ENCODE data around the gene COL8A1. TPM values are rescaled to one million over a fixed set of nuclear protein-coding genes. Genes with fewer than 3 reads are reported as not detected.

Gene COL8A1
- total and polyA plus RNA-seq, 11 donors = 4.9 to 39.2 (median 21.1) TPM

- H3K27ac ChIP-seq = no peak overlapping the region
- no peaks in the 10 kb centered on the region for H3K36me3 ChIP-seq
- WGBS, 4 donors = 69 to 85% (median 76%) methylated on average over 3 of the region's 3 CpGs
- intact Hi-C loops (cut with DNase I) = loop anchor here in 2 of 10 donors (10.0 kb wide), 3 partner anchors 276 to 756 kb away; no protein-coding TSS in a partner anchor
- no peaks in the 10 kb centered on the region for H3K9me3 ChIP-seq
- no peaks in the 10 kb centered on the region for H3K27me3 ChIP-seq
- ATAC-seq (no peak), DNase-seq (no peak)
- H3K4me3 ChIP-seq = no peak overlapping the region
- peaks cover 0 to 3% (median 0%) of the 10 kb centered on the region in 12 donors for H3K4me1 ChIP-seq
- TF ChIP-seq POLR2A (IDR thresholded peaks at IDR 0.05) (no peak), CTCF (IDR thresholded peaks at IDR 0.05) (no peak)
These were observed 142.4 kb downstream of the COL8A1 start for GRCh38 chr3:99780749-99781148.

- Histone ChIP-seq H3K9me3 (no peaks in the 10 kb centered on the region), H3K4me1 (no peaks in the 10 kb centered on the region), H3K4me3 (no peak overlapping the region), H3K27ac (no peak overlapping the region), H3K27me3 (no peaks in the 10 kb centered on the region), H3K36me3 (no peaks in the 10 kb centered on the region)
- 83 to 87% (median 85%) methylated on average over 3 of the region's 3 CpGs for WGBS, 4 donors
- no peak for DNase-seq
- TF ChIP-seq CTCF (IDR thresholded peaks at IDR 0.05) (no peak), POLR2A (IDR thresholded peaks at IDR 0.05) (no peak)
- ATAC-seq = no peak
- intact Hi-C loops (cut with DNase I) = loop anchor here in 2 of 10 donors (10.0 kb wide), 3 partner anchors 277 to 757 kb away; no protein-coding TSS in a partner anchor
These were observed 143.4 kb downstream of the COL8A1 start for GRCh38 chr3:99781761-99782160.

GRCh38 chr3:99783011-99783573, 144.7 kb downstream of the COL8A1 start:
- H3K27ac ChIP-seq = no peak overlapping the region
- no peaks in the 10 kb centered on the region for H3K9me3 ChIP-seq
- H3K27me3 ChIP-seq = no peaks in the 10 kb centered on the region
- no peaks in the 10 kb centered on the region for H3K36me3 ChIP-seq
- 55 to 60% (median 57%) methylated on average over 5 of the region's 5 CpGs for WGBS, 4 donors
- intact Hi-C loops (cut with DNase I) = loop anchor here in 2 of 10 donors (10.0 kb wide), 3 partner anchors 278 to 758 kb away; no protein-coding TSS in a partner anchor
- H3K4me1 ChIP-seq = no peaks in the 10 kb centered on the region
- DNase-seq = no peak
- no peak for TF ChIP-seq CTCF (IDR thresholded peaks at IDR 0.05)
- no peak for ATAC-seq
- H3K4me3 ChIP-seq = no peak overlapping the region

- ATAC-seq = peak; percentile 80 to 95 (median 94)
- intact Hi-C loops (cut with DNase I) = loop anchor here in 4 of 10 donors (5.0 to 10.0 kb wide), 4 partner anchors 284 to 764 kb away; no protein-coding TSS in a partner anchor
These were observed 150.8 kb downstream of the COL8A1 start for GRCh38 chr3:99789011-99789721.

More at GRCh38 chr3:99789011-99789721, 150.8 kb downstream of the COL8A1 start:
- Histone ChIP-seq H3K9me3 (no peaks in the 10 kb centered on the region), H3K27me3 (no peaks in the 10 kb centered on the region), H3K27ac (peak overlapping the region in 1 of 12 donors; percentile 9), H3K4me3 (no peak overlapping the region), H3K36me3 (peaks cover 0 to 8% (median 0%) of the 10 kb centered on the region in 9 donors), H3K4me1 (peaks cover 0 to 7% (median 0%) of the 10 kb centered on the region in 12 donors)
- 23 to 30% (median 25%) methylated on average over 3 of the region's 3 CpGs for whole genome bisulfite sequencing, 4 donors
- TF ChIP-seq POLR2A (IDR thresholded peaks at IDR 0.05) (no peak), CTCF (IDR thresholded peaks at IDR 0.05) (peak; percentile 40 to 73 (median 64))
- peak in 3 of 5 donors; percentile 15 to 34 (median 25) for DNase-seq
